GM23338 (cell line): ENCODE results near the gene TBRG4. TPM values are rescaled to one million over a fixed set of nuclear protein-coding genes. Genes with fewer than 3 reads are reported as not detected.

Experiments used
- ATAC-seq: fragments of 200-7000 bp; cut with Tn5 transposase; 3 replicates; pipeline ENCODE4 v1.9.1; 2020
- DNase-seq: peaks from one replicate; pipeline ENCODE4 v3.0.0-alpha.2; 2015; ENCODE audit warnings: low spot score
- H2AFZ ChIP-seq: fragments of 200-600 bp; sonication (generic); 2 replicates; pipeline ENCODE4 v1.8.0; 2016; ENCODE audit warnings: antibody characterized with exemption, mild to moderate bottlenecking, moderate library complexity
- H3F3A ChIP-seq: fragments of 200-600 bp; sonication (generic); replicated peaks from 2 replicates; pipeline ENCODE4 v1.8.0; 2017; ENCODE audit warnings: antibody characterized with exemption, mixed run types, low read depth
- H3K27ac ChIP-seq: fragments of 200-600 bp; sonication (generic); 2 replicates; pipeline ENCODE4 v1.6.1; 2016; ENCODE audit warnings: low read depth
- H3K27me3 ChIP-seq: fragments of 200-600 bp; sonication (generic); 2 replicates; pipeline ENCODE4 v1.8.0; 2016; ENCODE audit warnings: mild to moderate bottlenecking, mixed run types, moderate library complexity; ENCODE audit not compliant: insufficient read depth
- H3K36me3 ChIP-seq: fragments of 200-600 bp; sonication (generic); 2 replicates; pipeline ENCODE4 v1.8.0; 2016; ENCODE audit warnings: mild to moderate bottlenecking; ENCODE audit not compliant: insufficient read depth
- H3K4me1 ChIP-seq: fragments of 200-600 bp; sonication (generic); 2 replicates; pipeline ENCODE4 v1.8.0; 2016; ENCODE audit warnings: mild to moderate bottlenecking, moderate library complexity; ENCODE audit not compliant: insufficient read depth
- H3K4me2 ChIP-seq: fragments of 200-600 bp; sonication (generic); 2 replicates; pipeline ENCODE4 v1.7.1; 2017; ENCODE audit warnings: mixed run types
- H3K4me3 ChIP-seq: fragments of 200-600 bp; sonication (generic); 2 replicates; pipeline ENCODE4 v1.6.1; 2016; ENCODE audit warnings: mixed run types
- H3K79me2 ChIP-seq: fragments of 200-600 bp; sonication (generic); replicated peaks from 2 replicates; pipeline ENCODE4 v1.8.0; 2017; ENCODE audit warnings: mild to moderate bottlenecking; ENCODE audit not compliant: insufficient read depth
- H3K9me2 ChIP-seq: fragments of 200-600 bp; sonication (generic); 2 replicates; pipeline ENCODE4 v1.8.0; 2017; ENCODE audit not compliant: insufficient read depth
- H4K20me1 ChIP-seq: fragments of 200-600 bp; sonication (generic); replicated peaks from 2 replicates; pipeline ENCODE4 v1.8.0; 2017; ENCODE audit warnings: mild to moderate bottlenecking; ENCODE audit not compliant: insufficient read depth
- H3K27ac Mint-ChIP-seq: 2 replicates; pipeline ENCODE4 v1.8.0; 2020; ENCODE audit warnings: inconsistent platforms, mild to moderate bottlenecking, moderate library complexity, mixed read lengths
- H3K27me3 Mint-ChIP-seq: 3 replicates; pipeline ENCODE4 v1.8.0; 2022; ENCODE audit warnings: low read depth, mild to moderate bottlenecking, moderate library complexity, mixed read lengths, inconsistent platforms; ENCODE audit not compliant: insufficient read depth, poor library complexity
- H3K36me3 Mint-ChIP-seq: 3 replicates; pipeline ENCODE4 v1.8.0; 2021; ENCODE audit warnings: low read depth, mild to moderate bottlenecking, inconsistent platforms, moderate library complexity, mixed read lengths
- H3K4me1 Mint-ChIP-seq: 3 replicates; pipeline ENCODE4 v1.8.0; 2020; ENCODE audit warnings: mild to moderate bottlenecking, inconsistent platforms, mixed read lengths
- H3K4me3 Mint-ChIP-seq: 3 replicates; pipeline ENCODE4 v1.8.0; 2021; ENCODE audit warnings: moderate library complexity, mild to moderate bottlenecking, inconsistent platforms, mixed read lengths
- H3K9me3 Mint-ChIP-seq: 3 replicates; pipeline ENCODE4 v1.8.0; 2020; ENCODE audit warnings: moderate library complexity, mild to moderate bottlenecking, inconsistent platforms, mixed read lengths
- CREB1 ChIP-seq: fragments of 250-450 bp; sonication (Bioruptor Pico); IDR thresholded peaks from 2 replicates; pipeline ENCODE4 v1.5.0; 2020; ENCODE audit warnings: low read depth, mild to moderate bottlenecking, moderate library complexity
- EZH2 ChIP-seq: fragments of 200-600 bp; sonication (generic); IDR thresholded peaks from one replicate; pipeline ENCODE4 v1.8.0; 2017; ENCODE audit warnings: antibody characterized with exemption, mild to moderate bottlenecking, low read depth; ENCODE audit not compliant: unreplicated experiment
- EZH2phosphoT487 ChIP-seq: fragments of 200-600 bp; sonication (generic); IDR thresholded peaks from one replicate; pipeline ENCODE4 v1.8.1; 2018; ENCODE audit warnings: antibody characterized with exemption; ENCODE audit not compliant: unreplicated experiment
- JUNB ChIP-seq: IDR thresholded peaks from one replicate; pipeline ENCODE4 v1.6.1; 2016; ENCODE audit warnings: antibody characterized with exemption; ENCODE audit not compliant: unreplicated experiment
- NANOG ChIP-seq: IDR thresholded peaks from 2 replicates; pipeline ENCODE4 v1.6.1; 2016; ENCODE audit warnings: antibody characterized with exemption, borderline replicate concordance
- POLR2AphosphoS5 ChIP-seq: IDR thresholded peaks from 2 replicates; pipeline ENCODE4 v1.6.1; 2016; ENCODE audit warnings: antibody characterized with exemption, low read depth
- STAT1 ChIP-seq: IDR thresholded peaks from one replicate; pipeline ENCODE4 v1.6.1; 2016; ENCODE audit warnings: antibody characterized with exemption; ENCODE audit not compliant: unreplicated experiment
- ZNF114 ChIP-seq: fragments of 250-450 bp; sonication (Bioruptor Pico); IDR thresholded peaks from 2 replicates; pipeline ENCODE4 v1.5.0; 2020; ENCODE audit warnings: mild to moderate bottlenecking, moderate library complexity
- ZNF331 ChIP-seq: fragments of 250-450 bp; sonication (Bioruptor Pico); IDR thresholded peaks from 2 replicates; pipeline ENCODE4 v1.5.0; 2020; ENCODE audit warnings: low read depth, mild to moderate bottlenecking, moderate library complexity
- polyA plus RNA-seq: library from polyadenylated mRNA; unstranded; fragments of >200 nt; fragmentation: Nextera tagmentation; extraction: Ambion mirVana; gene quantifications from 2 replicates; pipeline ENCODE4 v1.2.1, GENCODE V29; 2016
- total RNA-seq: library from RNA; depleted of rRNA; stranded (reverse); fragments of >200 nt; shearing (Covaris generic); gene quantifications from 2 replicates; pipeline ENCODE4 v1.2.3, GENCODE V29; 2014
- TF ChIP-seq, protein P1 (sequence below), 2 experiments: fragments of 200-600 bp in 1 of 2; sonication (generic) in 1 of 2; conservative IDR thresholded peaks; 2 replicates each; pipeline versions ENCODE4 v1.5.1 to v1.6.1; 2016 to 2017; ENCODE audit warnings: antibody characterized with exemption in 2 of 2, low read depth in 2 of 2, mild to moderate bottlenecking in 2 of 2, moderate library complexity in 1 of 2
- TF ChIP-seq, protein P2 (sequence below): fragments of 250-450 bp; sonication (Bioruptor Pico); IDR thresholded peaks from 2 replicates; pipeline ENCODE4 v1.5.0; 2020; ENCODE audit warnings: mild to moderate bottlenecking, moderate library complexity
- TF ChIP-seq, protein P3 (sequence below): IDR thresholded peaks from 2 replicates; pipeline ENCODE4 v1.6.1; 2016; ENCODE audit warnings: antibody characterized with exemption
- TF ChIP-seq, protein P4 (sequence below): IDR thresholded peaks from one replicate; pipeline ENCODE4 v1.6.1; 2018; ENCODE audit warnings: antibody characterized with exemption; ENCODE audit not compliant: unreplicated experiment

Gene TBRG4
- total and polyA plus RNA-seq, 2 experiments from 2014 or later = 72.5 to 162 TPM

DNA sequence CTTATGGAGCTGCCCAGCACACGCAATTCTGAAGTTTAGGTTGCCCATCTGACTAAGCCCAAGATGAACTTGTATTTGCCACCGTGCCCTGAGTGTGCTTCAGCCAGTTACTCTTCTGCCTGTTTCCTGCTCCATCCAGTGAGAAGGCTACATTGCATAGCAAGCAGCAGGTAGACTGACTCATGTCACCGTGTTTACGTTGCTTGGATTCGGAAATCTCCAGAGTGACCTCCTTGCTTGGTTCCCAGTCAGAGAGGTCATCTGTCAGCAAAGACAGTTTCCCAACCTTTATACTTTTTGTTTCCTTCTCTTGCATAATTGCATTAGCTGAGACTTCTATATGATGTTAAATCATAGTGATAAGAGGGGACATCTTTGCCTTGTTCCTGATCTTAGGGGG is 53.6 kb downstream of the TBRG4 start:
- no peak overlapping the region for H3K27ac ChIP-seq
- H2AFZ ChIP-seq = no peak overlapping the region
- H3K27me3 ChIP-seq = no peaks in the 10 kb centered on the region
- H3K4me1 Mint-ChIP-seq = no peaks in the 10 kb centered on the region
- H3K79me2 ChIP-seq = peaks cover 13% of the 10 kb centered on the region; the same call in 1 of the 2 replicates
- H3K27ac Mint-ChIP-seq = no peak overlapping the region
- H3K27me3 Mint-ChIP-seq = peaks cover 3% of the 10 kb centered on the region
- no peaks in the 10 kb centered on the region for H3K36me3 ChIP-seq
- H3K36me3 Mint-ChIP-seq = peaks cover 6% of the 10 kb centered on the region; the same call in 2 of the 3 replicates
- H4K20me1 ChIP-seq = peaks cover 6% of the 10 kb centered on the region
- no peaks in the 10 kb centered on the region for H3K4me1 ChIP-seq
- TF ChIP-seq EZH2phosphoT487 = no peak
- no peak for TF ChIP-seq ZNF331 (CRISPR knock-in tag)
- TF ChIP-seq CREB1 = no peak
- TF ChIP-seq EZH2 = no peak
- no peak for TF ChIP-seq NANOG
- TF ChIP-seq STAT1 = no peak
- TF ChIP-seq, protein P1, sequence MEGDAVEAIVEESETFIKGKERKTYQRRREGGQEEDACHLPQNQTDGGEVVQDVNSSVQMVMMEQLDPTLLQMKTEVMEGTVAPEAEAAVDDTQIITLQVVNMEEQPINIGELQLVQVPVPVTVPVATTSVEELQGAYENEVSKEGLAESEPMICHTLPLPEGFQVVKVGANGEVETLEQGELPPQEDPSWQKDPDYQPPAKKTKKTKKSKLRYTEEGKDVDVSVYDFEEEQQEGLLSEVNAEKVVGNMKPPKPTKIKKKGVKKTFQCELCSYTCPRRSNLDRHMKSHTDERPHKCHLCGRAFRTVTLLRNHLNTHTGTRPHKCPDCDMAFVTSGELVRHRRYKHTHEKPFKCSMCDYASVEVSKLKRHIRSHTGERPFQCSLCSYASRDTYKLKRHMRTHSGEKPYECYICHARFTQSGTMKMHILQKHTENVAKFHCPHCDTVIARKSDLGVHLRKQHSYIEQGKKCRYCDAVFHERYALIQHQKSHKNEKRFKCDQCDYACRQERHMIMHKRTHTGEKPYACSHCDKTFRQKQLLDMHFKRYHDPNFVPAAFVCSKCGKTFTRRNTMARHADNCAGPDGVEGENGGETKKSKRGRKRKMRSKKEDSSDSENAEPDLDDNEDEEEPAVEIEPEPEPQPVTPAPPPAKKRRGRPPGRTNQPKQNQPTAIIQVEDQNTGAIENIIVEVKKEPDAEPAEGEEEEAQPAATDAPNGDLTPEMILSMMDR (conservative IDR thresholded peaks at IDR 0.05; ENCODE audit: low read depth in 2 of 2) = no peak
- TF ChIP-seq, protein P2, sequence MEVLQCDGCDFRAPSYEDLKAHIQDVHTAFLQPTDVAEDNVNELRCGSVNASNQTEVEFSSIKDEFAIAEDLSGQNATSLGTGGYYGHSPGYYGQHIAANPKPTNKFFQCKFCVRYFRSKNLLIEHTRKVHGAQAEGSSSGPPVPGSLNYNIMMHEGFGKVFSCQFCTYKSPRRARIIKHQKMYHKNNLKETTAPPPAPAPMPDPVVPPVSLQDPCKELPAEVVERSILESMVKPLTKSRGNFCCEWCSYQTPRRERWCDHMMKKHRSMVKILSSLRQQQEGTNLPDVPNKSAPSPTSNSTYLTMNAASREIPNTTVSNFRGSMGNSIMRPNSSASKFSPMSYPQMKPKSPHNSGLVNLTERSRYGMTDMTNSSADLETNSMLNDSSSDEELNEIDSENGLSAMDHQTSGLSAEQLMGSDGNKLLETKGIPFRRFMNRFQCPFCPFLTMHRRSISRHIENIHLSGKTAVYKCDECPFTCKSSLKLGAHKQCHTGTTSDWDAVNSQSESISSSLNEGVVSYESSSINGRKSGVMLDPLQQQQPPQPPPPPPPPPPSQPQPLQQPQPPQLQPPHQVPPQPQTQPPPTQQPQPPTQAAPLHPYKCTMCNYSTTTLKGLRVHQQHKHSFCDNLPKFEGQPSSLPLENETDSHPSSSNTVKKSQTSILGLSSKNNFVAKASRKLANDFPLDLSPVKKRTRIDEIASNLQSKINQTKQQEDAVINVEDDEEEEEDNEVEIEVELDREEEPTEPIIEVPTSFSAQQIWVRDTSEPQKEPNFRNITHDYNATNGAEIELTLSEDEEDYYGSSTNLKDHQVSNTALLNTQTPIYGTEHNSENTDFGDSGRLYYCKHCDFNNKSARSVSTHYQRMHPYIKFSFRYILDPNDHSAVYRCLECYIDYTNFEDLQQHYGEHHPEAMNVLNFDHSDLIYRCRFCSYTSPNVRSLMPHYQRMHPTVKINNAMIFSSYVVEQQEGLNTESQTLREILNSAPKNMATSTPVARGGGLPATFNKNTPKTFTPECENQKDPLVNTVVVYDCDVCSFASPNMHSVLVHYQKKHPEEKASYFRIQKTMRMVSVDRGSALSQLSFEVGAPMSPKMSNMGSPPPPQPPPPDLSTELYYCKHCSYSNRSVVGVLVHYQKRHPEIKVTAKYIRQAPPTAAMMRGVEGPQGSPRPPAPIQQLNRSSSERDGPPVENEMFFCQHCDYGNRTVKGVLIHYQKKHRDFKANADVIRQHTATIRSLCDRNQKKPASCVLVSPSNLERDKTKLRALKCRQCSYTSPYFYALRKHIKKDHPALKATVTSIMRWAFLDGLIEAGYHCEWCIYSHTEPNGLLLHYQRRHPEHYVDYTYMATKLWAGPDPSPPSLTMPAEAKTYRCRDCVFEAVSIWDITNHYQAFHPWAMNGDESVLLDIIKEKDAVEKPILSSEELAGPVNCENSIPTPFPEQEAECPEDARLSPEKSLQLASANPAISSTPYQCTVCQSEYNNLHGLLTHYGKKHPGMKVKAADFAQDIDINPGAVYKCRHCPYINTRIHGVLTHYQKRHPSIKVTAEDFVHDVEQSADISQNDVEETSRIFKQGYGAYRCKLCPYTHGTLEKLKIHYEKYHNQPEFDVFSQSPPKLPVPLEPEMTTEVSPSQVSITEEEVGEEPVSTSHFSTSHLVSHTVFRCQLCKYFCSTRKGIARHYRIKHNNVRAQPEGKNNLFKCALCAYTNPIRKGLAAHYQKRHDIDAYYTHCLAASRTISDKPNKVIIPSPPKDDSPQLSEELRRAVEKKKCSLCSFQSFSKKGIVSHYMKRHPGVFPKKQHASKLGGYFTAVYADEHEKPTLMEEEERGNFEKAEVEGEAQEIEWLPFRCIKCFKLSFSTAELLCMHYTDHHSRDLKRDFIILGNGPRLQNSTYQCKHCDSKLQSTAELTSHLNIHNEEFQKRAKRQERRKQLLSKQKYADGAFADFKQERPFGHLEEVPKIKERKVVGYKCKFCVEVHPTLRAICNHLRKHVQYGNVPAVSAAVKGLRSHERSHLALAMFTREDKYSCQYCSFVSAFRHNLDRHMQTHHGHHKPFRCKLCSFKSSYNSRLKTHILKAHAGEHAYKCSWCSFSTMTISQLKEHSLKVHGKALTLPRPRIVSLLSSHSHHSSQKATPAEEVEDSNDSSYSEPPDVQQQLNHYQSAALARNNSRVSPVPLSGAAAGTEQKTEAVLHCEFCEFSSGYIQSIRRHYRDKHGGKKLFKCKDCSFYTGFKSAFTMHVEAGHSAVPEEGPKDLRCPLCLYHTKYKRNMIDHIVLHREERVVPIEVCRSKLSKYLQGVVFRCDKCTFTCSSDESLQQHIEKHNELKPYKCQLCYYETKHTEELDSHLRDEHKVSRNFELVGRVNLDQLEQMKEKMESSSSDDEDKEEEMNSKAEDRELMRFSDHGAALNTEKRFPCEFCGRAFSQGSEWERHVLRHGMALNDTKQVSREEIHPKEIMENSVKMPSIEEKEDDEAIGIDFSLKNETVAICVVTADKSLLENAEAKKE = no peak
- TF ChIP-seq, protein P3, sequence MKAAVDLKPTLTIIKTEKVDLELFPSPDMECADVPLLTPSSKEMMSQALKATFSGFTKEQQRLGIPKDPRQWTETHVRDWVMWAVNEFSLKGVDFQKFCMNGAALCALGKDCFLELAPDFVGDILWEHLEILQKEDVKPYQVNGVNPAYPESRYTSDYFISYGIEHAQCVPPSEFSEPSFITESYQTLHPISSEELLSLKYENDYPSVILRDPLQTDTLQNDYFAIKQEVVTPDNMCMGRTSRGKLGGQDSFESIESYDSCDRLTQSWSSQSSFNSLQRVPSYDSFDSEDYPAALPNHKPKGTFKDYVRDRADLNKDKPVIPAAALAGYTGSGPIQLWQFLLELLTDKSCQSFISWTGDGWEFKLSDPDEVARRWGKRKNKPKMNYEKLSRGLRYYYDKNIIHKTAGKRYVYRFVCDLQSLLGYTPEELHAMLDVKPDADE = no peak
- no peak for TF ChIP-seq POLR2AphosphoS5
- TF ChIP-seq, protein P4, sequence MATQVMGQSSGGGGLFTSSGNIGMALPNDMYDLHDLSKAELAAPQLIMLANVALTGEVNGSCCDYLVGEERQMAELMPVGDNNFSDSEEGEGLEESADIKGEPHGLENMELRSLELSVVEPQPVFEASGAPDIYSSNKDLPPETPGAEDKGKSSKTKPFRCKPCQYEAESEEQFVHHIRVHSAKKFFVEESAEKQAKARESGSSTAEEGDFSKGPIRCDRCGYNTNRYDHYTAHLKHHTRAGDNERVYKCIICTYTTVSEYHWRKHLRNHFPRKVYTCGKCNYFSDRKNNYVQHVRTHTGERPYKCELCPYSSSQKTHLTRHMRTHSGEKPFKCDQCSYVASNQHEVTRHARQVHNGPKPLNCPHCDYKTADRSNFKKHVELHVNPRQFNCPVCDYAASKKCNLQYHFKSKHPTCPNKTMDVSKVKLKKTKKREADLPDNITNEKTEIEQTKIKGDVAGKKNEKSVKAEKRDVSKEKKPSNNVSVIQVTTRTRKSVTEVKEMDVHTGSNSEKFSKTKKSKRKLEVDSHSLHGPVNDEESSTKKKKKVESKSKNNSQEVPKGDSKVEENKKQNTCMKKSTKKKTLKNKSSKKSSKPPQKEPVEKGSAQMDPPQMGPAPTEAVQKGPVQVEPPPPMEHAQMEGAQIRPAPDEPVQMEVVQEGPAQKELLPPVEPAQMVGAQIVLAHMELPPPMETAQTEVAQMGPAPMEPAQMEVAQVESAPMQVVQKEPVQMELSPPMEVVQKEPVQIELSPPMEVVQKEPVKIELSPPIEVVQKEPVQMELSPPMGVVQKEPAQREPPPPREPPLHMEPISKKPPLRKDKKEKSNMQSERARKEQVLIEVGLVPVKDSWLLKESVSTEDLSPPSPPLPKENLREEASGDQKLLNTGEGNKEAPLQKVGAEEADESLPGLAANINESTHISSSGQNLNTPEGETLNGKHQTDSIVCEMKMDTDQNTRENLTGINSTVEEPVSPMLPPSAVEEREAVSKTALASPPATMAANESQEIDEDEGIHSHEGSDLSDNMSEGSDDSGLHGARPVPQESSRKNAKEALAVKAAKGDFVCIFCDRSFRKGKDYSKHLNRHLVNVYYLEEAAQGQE = no peak
- no peak for TF ChIP-seq ZNF114
- no peak for TF ChIP-seq JUNB
- ATAC-seq (no peak), DNase-seq (no peak)
- no peak overlapping the region for H3K4me2 ChIP-seq
- H3K4me3 ChIP-seq = no peak overlapping the region
- H3K9me3 Mint-ChIP-seq = no peaks in the 10 kb centered on the region
- H3F3A ChIP-seq = no peaks in the 10 kb centered on the region
- no peaks in the 10 kb centered on the region for H3K9me2 ChIP-seq
- no peak overlapping the region for H3K4me3 Mint-ChIP-seq
